ENCODE measurements around the gene PNMA8C.

PNMA8C gene

GRCh38 chr19:46460055-46460454 is 31.3 kb upstream of the PNMA8C start:
- TF ChIP-seq RAD21 (IDR thresholded peaks at IDR 0.05; ENCODE audit: low read depth) (no peak), CREB1 (IDR thresholded peaks at IDR 0.05; ENCODE audit: low read depth) (no peak), NFIC (IDR thresholded peaks at IDR 0.05) (no peak), TCF12 (IDR thresholded peaks at IDR 0.05; ENCODE audit: low read depth) (no peak), MAX (IDR thresholded peaks at IDR 0.05) (no peak), ZBTB7A (IDR thresholded peaks at IDR 0.05; ENCODE audit: low read depth) (no peak), REST (IDR thresholded peaks at IDR 0.05; ENCODE audit: low read depth) (no peak), USF1 (IDR thresholded peaks at IDR 0.05) (no peak), TAF1 (IDR thresholded peaks at IDR 0.05; ENCODE audit: low read depth) (no peak), TEAD4 (IDR thresholded peaks at IDR 0.05) (no peak), EGR1 (IDR thresholded peaks at IDR 0.05) (no peak), FOXM1 (IDR thresholded peaks at IDR 0.05; ENCODE audit: borderline replicate concordance, low read depth) (no peak), CEBPB (IDR thresholded peaks at IDR 0.05) (no peak), YY1 (IDR thresholded peaks at IDR 0.05; ENCODE audit: low read depth) (no peak), EP300 (IDR thresholded peaks at IDR 0.05; ENCODE audit: borderline replicate concordance) (no peak)

GRCh38 chr19:46456930-46457329 is 28.2 kb upstream of the PNMA8C start:
- TF ChIP-seq YY1 (IDR thresholded peaks at IDR 0.05; ENCODE audit: low read depth), result no peak

- TF ChIP-seq REST (IDR thresholded peaks at IDR 0.05; ENCODE audit: low read depth) (no peak), MAX (IDR thresholded peaks at IDR 0.05) (no peak), EGR1 (IDR thresholded peaks at IDR 0.05) (no peak), YY1 (IDR thresholded peaks at IDR 0.05; ENCODE audit: low read depth) (no peak), EP300 (IDR thresholded peaks at IDR 0.05; ENCODE audit: borderline replicate concordance) (no peak), USF1 (IDR thresholded peaks at IDR 0.05) (no peak), CREB1 (IDR thresholded peaks at IDR 0.05; ENCODE audit: low read depth) (no peak), RAD21 (IDR thresholded peaks at IDR 0.05; ENCODE audit: low read depth) (no peak), TEAD4 (IDR thresholded peaks at IDR 0.05) (no peak), CEBPB (IDR thresholded peaks at IDR 0.05) (no peak), TCF12 (IDR thresholded peaks at IDR 0.05; ENCODE audit: low read depth) (no peak), ZBTB7A (IDR thresholded peaks at IDR 0.05; ENCODE audit: low read depth) (no peak), FOXM1 (IDR thresholded peaks at IDR 0.05; ENCODE audit: borderline replicate concordance, low read depth) (no peak), NFIC (IDR thresholded peaks at IDR 0.05) (no peak), TAF1 (IDR thresholded peaks at IDR 0.05; ENCODE audit: low read depth) (no peak)
Measured at GRCh38 chr19:46454244-46454643, 25.5 kb upstream of the PNMA8C start.

GRCh38 chr19:46453661-46454060 is 24.9 kb upstream of the PNMA8C start:
- no peak for TF ChIP-seq CREB1 (IDR thresholded peaks at IDR 0.05; ENCODE audit: low read depth)
- TF ChIP-seq TCF12 (IDR thresholded peaks at IDR 0.05; ENCODE audit: low read depth), result no peak
- no peak for TF ChIP-seq NFIC (IDR thresholded peaks at IDR 0.05)
- no peak for TF ChIP-seq FOXM1 (IDR thresholded peaks at IDR 0.05; ENCODE audit: borderline replicate concordance, low read depth)
- TF ChIP-seq YY1 (IDR thresholded peaks at IDR 0.05; ENCODE audit: low read depth), result no peak
- no peak for TF ChIP-seq CEBPB (IDR thresholded peaks at IDR 0.05)

GRCh38 chr19:46452186-46452585 is 23.4 kb upstream of the PNMA8C start:
- TF ChIP-seq TCF12 (IDR thresholded peaks at IDR 0.05; ENCODE audit: low read depth), result no peak
- TF ChIP-seq YY1 (IDR thresholded peaks at IDR 0.05; ENCODE audit: low read depth), result no peak
- no peak for TF ChIP-seq CREB1 (IDR thresholded peaks at IDR 0.05; ENCODE audit: low read depth)

GRCh38 chr19:46451352-46451751 is 22.6 kb upstream of the PNMA8C start:
- TF ChIP-seq CEBPB (IDR thresholded peaks at IDR 0.05), result no peak
- TF ChIP-seq MAX (IDR thresholded peaks at IDR 0.05), result no peak
- TF ChIP-seq TCF12 (IDR thresholded peaks at IDR 0.05; ENCODE audit: low read depth), result no peak
- TF ChIP-seq EP300 (IDR thresholded peaks at IDR 0.05; ENCODE audit: borderline replicate concordance), result no peak
- no peak for TF ChIP-seq NFIC (IDR thresholded peaks at IDR 0.05)
- no peak for TF ChIP-seq YY1 (IDR thresholded peaks at IDR 0.05; ENCODE audit: low read depth)
- no peak for TF ChIP-seq REST (IDR thresholded peaks at IDR 0.05; ENCODE audit: low read depth)
- no peak for TF ChIP-seq RAD21 (IDR thresholded peaks at IDR 0.05; ENCODE audit: low read depth)
- no peak for TF ChIP-seq CREB1 (IDR thresholded peaks at IDR 0.05; ENCODE audit: low read depth)
- no peak for TF ChIP-seq EGR1 (IDR thresholded peaks at IDR 0.05)
- TF ChIP-seq ZBTB7A (IDR thresholded peaks at IDR 0.05; ENCODE audit: low read depth), result no peak

Measured in Ishikawa (cell line).